PC-9 (cell line): ENCODE measurements around the gene ELMO2. TPM values are rescaled to one million over a fixed set of nuclear protein-coding genes. Genes with fewer than 3 reads are reported as not detected.

Experiments used
- BruUV-seq: library from RNA; stranded (reverse); fragments of 400-500 nt; replicated peaks from 2 replicates; lab custom pipeline; 2021; lab: Mats Ljungman, UMichigan
- CTCF ChIA-PET: fragments of 300-600 bp; sonication (Branson Sonifier 250); formaldehyde crosslinking; loops from one replicate; lab custom pipeline; 2022; ENCODE audit warnings: antibody characterized with exemption; lab: Charles Lee
- POLR2A ChIA-PET: fragments of 300-600 bp; sonication (Branson Sonifier 250); formaldehyde crosslinking; loops from one replicate; lab custom pipeline; 2022; ENCODE audit warnings: antibody characterized with exemption; ENCODE audit not compliant: unreplicated experiment; lab: Charles Lee
- DNase-seq, 2 experiments: peaks; one replicate each; pipeline versions ENCODE4 v3.0.0 to v3.0.0-alpha.2; 2015 to 2022; ENCODE audit warnings: mixed read lengths in 1 of 2
- H2AFZ ChIP-seq: fragments of 200-600 bp; sonication (generic); 2 replicates; pipeline ENCODE4 v1.8.1; 2017; ENCODE audit warnings: antibody characterized with exemption
- H3F3A ChIP-seq: fragments of 200-600 bp; sonication (generic); 2 replicates; pipeline ENCODE4 v1.8.1; 2017; ENCODE audit warnings: antibody characterized with exemption, mild to moderate bottlenecking, low read depth; ENCODE audit not compliant: insufficient read depth
- H3K27ac ChIP-seq: fragments of 200-600 bp; sonication (generic); 2 replicates; pipeline ENCODE4 v1.6.1; 2016; ENCODE audit warnings: mixed run types
- H3K27me3 ChIP-seq: fragments of 200-600 bp; sonication (generic); 2 replicates; pipeline ENCODE4 v1.6.1; 2016; ENCODE audit warnings: low read depth, mixed run types; ENCODE audit not compliant: insufficient read depth
- H3K36me3 ChIP-seq: fragments of 200-600 bp; sonication (generic); 2 replicates; pipeline ENCODE4 v1.6.1; 2016; ENCODE audit warnings: low read depth, mixed run types
- H3K4me1 ChIP-seq: fragments of 200-600 bp; sonication (generic); replicated peaks from 2 replicates; pipeline ENCODE4 v1.6.1; 2016; ENCODE audit warnings: mixed run types; ENCODE audit not compliant: insufficient read depth
- H3K4me2 ChIP-seq: fragments of 200-600 bp; sonication (generic); 2 replicates; pipeline ENCODE4 v1.6.1; 2017; ENCODE audit warnings: mixed run types
- H3K4me3 ChIP-seq: fragments of 200-600 bp; sonication (generic); 2 replicates; pipeline ENCODE4 v1.6.1; 2016; ENCODE audit warnings: mixed run types
- H3K79me2 ChIP-seq: fragments of 200-600 bp; sonication (generic); 2 replicates; pipeline ENCODE4 v1.6.1; 2017; ENCODE audit warnings: low read depth, mixed run types
- H3K9me2 ChIP-seq: fragments of 200-600 bp; sonication (generic); 2 replicates; pipeline ENCODE4 v1.8.1; 2017; ENCODE audit warnings: mild to moderate bottlenecking; ENCODE audit not compliant: insufficient read depth
- H3K9me3 ChIP-seq: fragments of 200-600 bp; sonication (generic); 2 replicates; pipeline ENCODE4 v1.8.1; 2016; ENCODE audit warnings: low read depth; ENCODE audit not compliant: insufficient read depth
- H4K20me1 ChIP-seq: fragments of 200-600 bp; sonication (generic); 2 replicates; pipeline ENCODE4 v1.8.1; 2017; ENCODE audit not compliant: insufficient read depth
- CTCF ChIP-seq: fragments of 200-600 bp; sonication (generic); conservative IDR thresholded peaks from 2 replicates; pipeline ENCODE4 v1.6.1; 2017; ENCODE audit warnings: mixed run types, antibody characterized with exemption, mild to moderate bottlenecking, moderate library complexity
- EZH2 ChIP-seq: fragments of 200-600 bp; sonication (generic); IDR thresholded peaks from 2 replicates; pipeline ENCODE4 v1.8.0; 2017; ENCODE audit warnings: antibody characterized with exemption, low read depth
- intact Hi-C: fragments of 100-400 bp; cut with micrococcal nuclease; formaldehyde crosslinking; loops from one replicate; pipeline ENCODE4 v1.10.0; 2022; ENCODE audit not compliant: unreplicated experiment
- total RNA-seq: library from RNA; stranded (reverse); gene quantifications from 2 replicates; pipeline ENCODE4 v1.2.3, GENCODE V29; 2021

Gene ELMO2
- total RNA-seq, 1 experiment from 2014 or later = 29.4 TPM

- Histone ChIP-seq H3K79me2 (no peaks in the 10 kb centered on the region), H3K9me3 (no peaks in the 10 kb centered on the region), H3K27me3 (peaks cover 95% of the 10 kb centered on the region), H2AFZ (no peak overlapping the region), H3K9me2 (no peaks in the 10 kb centered on the region), H3K4me3 (no peak overlapping the region), H3F3A (no peaks in the 10 kb centered on the region), H3K27ac (no peak overlapping the region), H4K20me1 (no peaks in the 10 kb centered on the region; the same call in 1 of the 2 replicates), H3K36me3 (no peaks in the 10 kb centered on the region), H3K4me2 (no peak overlapping the region), H3K4me1 (no peaks in the 10 kb centered on the region)
- TF ChIP-seq EZH2 (no peak), CTCF (no peak)
- intact Hi-C loops = no loop called here
- POLR2A ChIA-PET = no interaction called here
- BruUV-seq = no TSS peak
- no peak for DNase-seq
- CTCF ChIA-PET = no interaction called here
Measured at GRCh38 chr20:46339037-46339436, 67.4 kb downstream of the ELMO2 start.

DNA sequence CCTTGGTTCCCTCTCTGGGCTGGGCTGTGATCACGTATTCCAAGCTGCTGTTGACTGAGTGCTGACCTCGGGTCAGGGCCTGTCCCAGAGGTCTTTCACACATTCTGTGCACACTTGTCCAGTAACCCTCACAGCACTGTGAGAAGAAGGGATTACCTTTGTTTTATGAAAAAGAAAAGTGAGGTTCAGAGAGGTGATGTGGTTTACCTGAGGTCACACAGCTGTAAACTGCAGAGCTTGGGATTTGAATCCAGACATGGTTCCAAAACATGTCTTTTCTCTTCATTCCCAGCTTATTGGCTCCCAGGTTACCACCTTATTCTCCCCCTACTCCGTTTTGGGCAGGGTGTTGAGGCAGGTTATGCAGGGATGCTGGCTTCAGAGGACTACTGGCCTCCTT, 69.7 kb downstream of the ELMO2 start:
- Histone ChIP-seq H4K20me1 (no peaks in the 10 kb centered on the region), H3K36me3 (no peaks in the 10 kb centered on the region), H3K4me1 (no peaks in the 10 kb centered on the region), H3K9me2 (no peaks in the 10 kb centered on the region), H3K4me2 (no peak overlapping the region), H3K4me3 (no peak overlapping the region), H3K27me3 (peaks cover 94% of the 10 kb centered on the region), H3K79me2 (no peaks in the 10 kb centered on the region), H3K27ac (no peak overlapping the region), H3F3A (no peaks in the 10 kb centered on the region), H2AFZ (no peak overlapping the region), H3K9me3 (no peaks in the 10 kb centered on the region)
- intact Hi-C loops = no loop called here
- TF ChIP-seq CTCF (no peak), EZH2 (no peak)
- POLR2A ChIA-PET = interaction anchor here (0.7 kb wide), 1 partner anchor 336 kb away, joined by 3 read pairs; no protein-coding TSS in a partner anchor
- no TSS peak for BruUV-seq
- no peak for DNase-seq
- CTCF ChIA-PET = no interaction called here

- Histone ChIP-seq H3K4me3 (no peak overlapping the region), H3K4me1 (no peaks in the 10 kb centered on the region), H3K79me2 (no peaks in the 10 kb centered on the region), H4K20me1 (no peaks in the 10 kb centered on the region), H3K27me3 (peaks cover 97% of the 10 kb centered on the region), H3K9me3 (no peaks in the 10 kb centered on the region), H3K9me2 (no peaks in the 10 kb centered on the region), H3K36me3 (no peaks in the 10 kb centered on the region), H3K4me2 (no peak overlapping the region), H3F3A (no peaks in the 10 kb centered on the region), H3K27ac (no peak overlapping the region), H2AFZ (no peak overlapping the region)
- no TSS peak for BruUV-seq
- ChIA-PET POLR2A (interaction anchor here (0.6 kb wide), 1 partner anchor 83 kb away, joined by 4 read pairs; no protein-coding TSS in a partner anchor), CTCF (no interaction called here)
- intact Hi-C loops = no loop called here
- no peak for DNase-seq
- TF ChIP-seq CTCF = no peak
- TF ChIP-seq EZH2 = no peak
Measured at GRCh38 chr20:46334303-46334904, 72.0 kb downstream of the ELMO2 start.
